ENCODE measurements around the gene KRT33A. TPM values are rescaled to one million over a fixed set of nuclear protein-coding genes. Genes with fewer than 3 reads are reported as not detected.

The KRT33A gene
- polyA plus RNA-seq, 3 donors, result not detected

DNA sequence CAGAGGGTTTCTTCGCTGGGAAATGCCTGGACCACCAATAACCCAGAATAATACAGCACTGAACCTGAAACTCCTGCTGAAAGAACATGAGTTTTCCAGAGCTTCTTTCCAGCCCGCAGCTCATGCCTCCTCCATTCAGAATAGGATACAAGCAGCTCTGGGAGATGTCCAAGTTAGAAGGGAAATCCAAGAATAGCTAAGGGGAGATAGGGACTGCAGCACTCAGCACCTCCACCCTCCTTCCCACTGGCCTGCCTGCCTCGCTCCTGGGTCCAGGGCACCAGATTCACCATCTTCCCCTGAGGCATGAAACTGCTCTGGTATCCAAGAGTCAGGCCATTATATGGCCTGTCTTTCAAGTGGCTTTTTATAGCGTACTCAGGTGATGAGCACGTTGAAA, 42.7 kb upstream of the KRT33A start:
- Histone ChIP-seq H3K79me2 (ENCODE audit: insufficient read depth, low read length) (no peaks in the 10 kb centered on the region), H2AFZ (ENCODE audit: insufficient read depth, low read depth, low read length, poor library complexity, severe bottlenecking) (no peak overlapping the region), H3K4me1 (ENCODE audit: control insufficient read depth in 1 of 2, insufficient read depth in 2 of 2, low read length in 2 of 2) (no peaks in the 10 kb centered on the region), H3K9ac (ENCODE audit: insufficient read depth, low read length, poor library complexity, severe bottlenecking) (no peak overlapping the region), H3K9me3 (replicated peaks in 1 of 2; ENCODE audit: control insufficient read depth in 1 of 2, insufficient read depth in 1 of 2, low read length in 2 of 2) (no peaks in the 10 kb centered on the region), H3K27me3 (ENCODE audit: control insufficient read depth in 2 of 2, insufficient read depth in 2 of 2, low read length in 2 of 2) (peaks cover 2 to 8% of the 10 kb centered on the region in 2 donors), H3K4me3 (replicated peaks in 1 of 3; ENCODE audit: low read depth in 2 of 3, low read length in 3 of 3) (no peak overlapping the region), H3K27ac (ENCODE audit: low read depth in 1 of 2, low read length in 2 of 2) (no peak overlapping the region), H4K20me1 (ENCODE audit: insufficient read depth, low read length) (no peaks in the 10 kb centered on the region), H3K4me2 (replicated peaks; ENCODE audit: extremely low read depth, low read length, poor library complexity, severe bottlenecking) (no peak overlapping the region), H3K36me3 (replicated peaks in 1 of 2; ENCODE audit: control insufficient read depth in 1 of 2, insufficient read depth in 2 of 2, low read length in 2 of 2) (no peaks in the 10 kb centered on the region)
- intact Hi-C loops (cut with micrococcal nuclease), result no loop called here
- Mint-ChIP-seq H3K4me1 (no peaks in the 10 kb centered on the region), H3K4me3 (no peak overlapping the region), H3K27me3 (ENCODE audit: low read depth in 3 of 3) (peaks cover 1 to 18% (median 2%) of the 10 kb centered on the region in 3 donors), H3K27ac (no peak overlapping the region), H3K36me3 (no peaks in the 10 kb centered on the region), H3K9me3 (peaks cover 0 to 2% (median 0%) of the 10 kb centered on the region in 7 donors)
- WGBS (ENCODE audit: insufficient coverage), result 88% methylated on average over 2 of the region's 5 CpGs
- TF ChIP-seq CTCF (IDR thresholded peaks at IDR 0.05), result no peak
- DNase-seq, result no peak

DNA sequence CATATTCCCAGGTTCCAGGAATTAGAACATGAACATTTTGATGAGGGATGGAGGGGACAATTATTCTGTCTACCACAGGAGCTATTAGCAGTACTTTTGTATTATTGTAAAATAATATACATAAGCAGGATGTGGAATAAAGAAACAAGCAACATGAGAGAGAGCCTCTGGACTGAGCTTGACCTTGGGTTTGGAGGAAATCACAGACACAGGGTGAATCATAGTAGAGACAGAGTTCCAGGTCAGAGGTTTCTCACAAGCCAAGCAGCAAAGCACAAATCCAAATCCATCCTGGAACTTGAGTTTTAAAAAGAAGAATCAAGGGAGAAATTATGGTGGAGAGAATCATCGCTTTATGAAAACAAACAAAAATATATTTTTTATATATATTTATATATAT, 41.6 kb upstream of the KRT33A start:
- no peak for TF ChIP-seq CTCF (IDR thresholded peaks at IDR 0.05)
- no peak overlapping the region for H3K4me3 Mint-ChIP-seq
- no peak for DNase-seq

More for the DNA sequence above, 41.6 kb upstream of the KRT33A start:
- no peaks in the 10 kb centered on the region for H3K79me2 ChIP-seq (ENCODE audit: insufficient read depth, low read length)
- H3K27me3 Mint-ChIP-seq (ENCODE audit: low read depth in 3 of 3), result peaks cover 2 to 17% (median 2%) of the 10 kb centered on the region in 3 donors
- no peak overlapping the region for H3K4me3 ChIP-seq (replicated peaks in 1 of 3; ENCODE audit: low read depth in 2 of 3, low read length in 3 of 3)
- WGBS (ENCODE audit: insufficient coverage), result no CpG with 5 or more reads among the region's 1 CpG
- no peak overlapping the region for H3K27ac Mint-ChIP-seq
- intact Hi-C loops (cut with micrococcal nuclease), result no loop called here
- no peak overlapping the region for H2AFZ ChIP-seq (ENCODE audit: insufficient read depth, low read depth, low read length, poor library complexity, severe bottlenecking)
- H4K20me1 ChIP-seq (ENCODE audit: insufficient read depth, low read length), result no peaks in the 10 kb centered on the region
- no peaks in the 10 kb centered on the region for H3K4me1 ChIP-seq (ENCODE audit: control insufficient read depth in 1 of 2, insufficient read depth in 2 of 2, low read length in 2 of 2)
- H3K9me3 Mint-ChIP-seq, result peaks cover 0 to 6% (median 4%) of the 10 kb centered on the region in 7 donors
- H3K27me3 ChIP-seq (ENCODE audit: control insufficient read depth in 2 of 2, insufficient read depth in 2 of 2, low read length in 2 of 2), result peaks cover 2 to 12% of the 10 kb centered on the region in 2 donors
- H3K36me3 ChIP-seq (replicated peaks in 1 of 2; ENCODE audit: control insufficient read depth in 1 of 2, insufficient read depth in 2 of 2, low read length in 2 of 2), result no peaks in the 10 kb centered on the region
- no peak overlapping the region for H3K4me2 ChIP-seq (replicated peaks; ENCODE audit: extremely low read depth, low read length, poor library complexity, severe bottlenecking)
- H3K27ac ChIP-seq (ENCODE audit: low read depth in 1 of 2, low read length in 2 of 2), result no peak overlapping the region
- no peaks in the 10 kb centered on the region for H3K36me3 Mint-ChIP-seq
- no peaks in the 10 kb centered on the region for H3K4me1 Mint-ChIP-seq
- peaks cover 0 to 5% of the 10 kb centered on the region in 2 donors for H3K9me3 ChIP-seq (replicated peaks in 1 of 2; ENCODE audit: control insufficient read depth in 1 of 2, insufficient read depth in 1 of 2, low read length in 2 of 2)
- no peak overlapping the region for H3K9ac ChIP-seq (ENCODE audit: insufficient read depth, low read length, poor library complexity, severe bottlenecking)
